Body of pancreas (tissue), 4 donors: Measurements from ENCODE around the gene ANKMY1. TPM values are rescaled to one million over a fixed set of nuclear protein-coding genes. Genes with fewer than 3 reads are reported as not detected.

Experiments used
- ATAC-seq: fragments of 150-250 bp; one replicate; pipeline ENCODE4 v1.9.1; 2016
- DNase-seq, 4 donors: peaks; one replicate each; pipeline ENCODE4 v3.0.0-alpha.2; 2019
- H3K27ac ChIP-seq, 4 donors: fragments of 200-600 bp; sonication (generic); 1 replicate in 3 of 4; 2 replicates in 1 of 4; pipeline versions ENCODE4 v1.5.1 to v1.6.1; 2016 to 2019; ENCODE audit warnings: mild to moderate bottlenecking in 1 of 4, mixed read lengths in 1 of 4, moderate library complexity in 1 of 4
- H3K27me3 ChIP-seq, 2 donors: fragments of 200-600 bp; sonication (generic); one replicate each; pipeline ENCODE4 v1.6.0; 2016; ENCODE audit warnings: mild to moderate bottlenecking in 1 of 2
- H3K36me3 ChIP-seq, 2 donors: fragments of 200-600 bp; sonication (generic); replicated peaks in 1 of 2; 2 replicates each; pipeline ENCODE4 v1.5.1; 2016; ENCODE audit warnings: low read depth in 2 of 2; ENCODE audit not compliant: insufficient read depth in 1 of 2
- H3K4me1 ChIP-seq: fragments of 200-600 bp; sonication (generic); one replicate; pipeline ENCODE4 v1.6.0; 2016
- H3K4me3 ChIP-seq, 2 donors: fragments of 200-600 bp; sonication (generic); 1 replicate in 1 of 2; 2 replicates in 1 of 2; pipeline ENCODE4 v1.5.1; 2016 to 2019
- H3K9me3 ChIP-seq, 3 donors: fragments of 200-600 bp; sonication (generic); 1 replicate in 2 of 3; 2 replicates in 1 of 3; pipeline ENCODE4 v1.5.1; 2016
- POLR2A ChIP-seq, 3 donors: fragments of 450-650 bp; IDR thresholded peaks; one replicate each; pipeline ENCODE4 v1.6.1; 2016; ENCODE audit warnings: antibody characterized with exemption in 3 of 3, mild to moderate bottlenecking in 2 of 3
- WGBS, 2 donors: methylation state at CpG; one replicate each; pipeline ENCODE4 v1.1.5; 2017; 5-methylcytosine and 5-hydroxymethylcytosine counted together
- intact Hi-C: fragments of 100-400 bp; cut with DNase I; formaldehyde crosslinking; loops from one replicate; pipeline ENCODE4 v1.15.1; 2023
- total RNA-seq, 2 donors: library from RNA; depleted of rRNA; stranded (reverse); fragments of >200 nt; gene quantifications; one replicate each; pipeline ENCODE4 v1.1.0, GENCODE V29; 2016
- TF ChIP-seq, protein P1 (sequence below), 7 experiments: fragments of 450-650 bp in 4 of 7; fragments of 200-600 bp in 3 of 7; sonication (generic) in 3 of 7; IDR thresholded peaks; one replicate each; pipeline ENCODE4 v1.5.1; 2016 to 2019; ENCODE audit warnings: antibody characterized with exemption in 7 of 7

ANKMY1 gene
- total RNA-seq, 2 donors from 2014 or later: 17.9 to 26.0 TPM

DNA sequence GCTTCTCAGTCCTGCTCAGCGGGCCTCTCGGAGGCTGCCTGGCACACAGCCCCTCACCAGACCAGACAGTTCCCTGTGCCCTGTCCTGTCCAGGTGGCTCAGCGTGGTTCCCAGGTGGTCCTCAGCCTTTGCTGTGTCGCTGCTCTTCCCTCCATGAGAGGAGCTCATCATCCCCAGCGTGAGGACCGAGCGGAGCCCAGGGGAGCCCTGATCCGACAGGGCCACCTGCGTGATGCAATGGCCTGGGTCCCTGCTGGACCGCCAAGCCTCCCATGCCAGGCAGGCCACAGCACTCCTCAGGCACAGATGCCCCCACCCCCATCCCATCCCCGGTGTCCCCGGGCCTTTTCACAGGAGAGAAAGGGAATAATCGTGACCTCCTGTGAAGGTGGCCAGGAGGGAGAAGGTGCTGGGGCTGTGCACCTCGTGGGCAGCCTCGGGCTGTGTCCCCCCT, 118.1 kb downstream of the ANKMY1 start:
- H3K27ac ChIP-seq: no peak overlapping the region
- H3K9me3 ChIP-seq: no peaks in the 10 kb centered on the region
- no peak for TF ChIP-seq POLR2A (IDR thresholded peaks at IDR 0.05)
- no peak overlapping the region for H3K4me3 ChIP-seq
- whole genome bisulfite sequencing, 2 donors: 77 to 78% methylated on average over 7 to 10 of the region's 15 CpGs
- DNase-seq (no peak), ATAC-seq (no peak)
- intact Hi-C loops: loop anchor here (2.0 to 10.0 kb wide), 2 partner anchors 209 to 295 kb away; partner anchors contain the start of gene OTOS
- no peaks in the 10 kb centered on the region for H3K36me3 ChIP-seq
- H3K27me3 ChIP-seq: no peaks in the 10 kb centered on the region
- H3K4me1 ChIP-seq: peaks cover 33% of the 10 kb centered on the region

DNA sequence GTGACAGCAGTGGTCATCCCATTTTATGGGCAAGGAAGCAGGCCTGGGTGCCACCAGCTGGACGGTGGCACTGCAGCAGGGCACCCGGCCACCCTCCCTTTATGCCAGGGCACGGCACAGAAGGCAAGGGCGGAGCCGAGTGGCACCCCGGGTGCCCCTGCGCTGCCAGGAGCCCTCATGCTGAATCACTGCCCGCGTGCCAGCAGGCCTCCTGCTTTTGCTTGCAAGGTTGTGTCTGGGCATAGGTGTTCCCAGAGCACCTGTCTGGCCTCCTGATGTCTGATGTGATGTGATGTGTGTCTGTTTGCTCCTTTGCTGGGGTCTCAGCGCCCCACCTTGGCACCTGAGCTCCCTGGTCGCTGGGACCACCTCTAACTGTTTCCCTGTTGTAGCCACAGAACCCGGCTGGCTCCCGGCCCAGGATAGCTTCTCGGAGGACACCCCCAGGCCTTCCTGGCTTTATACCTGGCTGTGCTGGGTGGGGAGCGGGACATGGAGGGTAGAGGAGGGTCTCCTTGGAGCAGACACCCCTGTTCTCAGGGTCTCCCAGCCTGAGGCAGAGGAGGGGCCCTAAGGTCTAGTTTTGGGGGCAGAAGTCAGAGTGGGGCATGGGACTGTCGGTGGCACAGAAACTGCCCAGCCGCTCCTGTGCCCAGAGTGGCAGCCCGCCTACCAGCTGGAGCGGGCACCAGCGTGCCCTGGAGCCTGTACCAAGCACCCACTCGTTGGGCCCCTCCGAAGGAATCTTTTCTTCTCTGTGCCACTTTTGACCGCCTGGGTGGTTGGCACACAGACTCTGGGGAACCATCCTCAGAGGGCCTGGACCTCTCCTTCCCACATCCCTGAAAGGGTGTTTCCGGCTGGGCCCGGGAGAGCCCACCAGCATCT, 118.7 kb downstream of the ANKMY1 start:
- TF ChIP-seq POLR2A (IDR thresholded peaks at IDR 0.05): no peak
- TF ChIP-seq, protein P1, sequence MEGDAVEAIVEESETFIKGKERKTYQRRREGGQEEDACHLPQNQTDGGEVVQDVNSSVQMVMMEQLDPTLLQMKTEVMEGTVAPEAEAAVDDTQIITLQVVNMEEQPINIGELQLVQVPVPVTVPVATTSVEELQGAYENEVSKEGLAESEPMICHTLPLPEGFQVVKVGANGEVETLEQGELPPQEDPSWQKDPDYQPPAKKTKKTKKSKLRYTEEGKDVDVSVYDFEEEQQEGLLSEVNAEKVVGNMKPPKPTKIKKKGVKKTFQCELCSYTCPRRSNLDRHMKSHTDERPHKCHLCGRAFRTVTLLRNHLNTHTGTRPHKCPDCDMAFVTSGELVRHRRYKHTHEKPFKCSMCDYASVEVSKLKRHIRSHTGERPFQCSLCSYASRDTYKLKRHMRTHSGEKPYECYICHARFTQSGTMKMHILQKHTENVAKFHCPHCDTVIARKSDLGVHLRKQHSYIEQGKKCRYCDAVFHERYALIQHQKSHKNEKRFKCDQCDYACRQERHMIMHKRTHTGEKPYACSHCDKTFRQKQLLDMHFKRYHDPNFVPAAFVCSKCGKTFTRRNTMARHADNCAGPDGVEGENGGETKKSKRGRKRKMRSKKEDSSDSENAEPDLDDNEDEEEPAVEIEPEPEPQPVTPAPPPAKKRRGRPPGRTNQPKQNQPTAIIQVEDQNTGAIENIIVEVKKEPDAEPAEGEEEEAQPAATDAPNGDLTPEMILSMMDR (IDR thresholded peaks at IDR 0.05): no peak
- Histone ChIP-seq H3K27ac (no peak overlapping the region), H3K36me3 (no peaks in the 10 kb centered on the region), H3K9me3 (no peaks in the 10 kb centered on the region), H3K4me1 (peaks cover 40% of the 10 kb centered on the region), H3K4me3 (no peak overlapping the region), H3K27me3 (no peaks in the 10 kb centered on the region)
- intact Hi-C loops: loop anchor here (2.0 kb wide), 1 partner anchor 208 kb away; no protein-coding TSS in a partner anchor
- DNase-seq (peak in 2 of 4 donors; percentile 10 to 12), ATAC-seq (no peak)
- 75 to 78% methylated on average over 9 to 21 of the region's 25 CpGs for WGBS, 2 donors

DNA sequence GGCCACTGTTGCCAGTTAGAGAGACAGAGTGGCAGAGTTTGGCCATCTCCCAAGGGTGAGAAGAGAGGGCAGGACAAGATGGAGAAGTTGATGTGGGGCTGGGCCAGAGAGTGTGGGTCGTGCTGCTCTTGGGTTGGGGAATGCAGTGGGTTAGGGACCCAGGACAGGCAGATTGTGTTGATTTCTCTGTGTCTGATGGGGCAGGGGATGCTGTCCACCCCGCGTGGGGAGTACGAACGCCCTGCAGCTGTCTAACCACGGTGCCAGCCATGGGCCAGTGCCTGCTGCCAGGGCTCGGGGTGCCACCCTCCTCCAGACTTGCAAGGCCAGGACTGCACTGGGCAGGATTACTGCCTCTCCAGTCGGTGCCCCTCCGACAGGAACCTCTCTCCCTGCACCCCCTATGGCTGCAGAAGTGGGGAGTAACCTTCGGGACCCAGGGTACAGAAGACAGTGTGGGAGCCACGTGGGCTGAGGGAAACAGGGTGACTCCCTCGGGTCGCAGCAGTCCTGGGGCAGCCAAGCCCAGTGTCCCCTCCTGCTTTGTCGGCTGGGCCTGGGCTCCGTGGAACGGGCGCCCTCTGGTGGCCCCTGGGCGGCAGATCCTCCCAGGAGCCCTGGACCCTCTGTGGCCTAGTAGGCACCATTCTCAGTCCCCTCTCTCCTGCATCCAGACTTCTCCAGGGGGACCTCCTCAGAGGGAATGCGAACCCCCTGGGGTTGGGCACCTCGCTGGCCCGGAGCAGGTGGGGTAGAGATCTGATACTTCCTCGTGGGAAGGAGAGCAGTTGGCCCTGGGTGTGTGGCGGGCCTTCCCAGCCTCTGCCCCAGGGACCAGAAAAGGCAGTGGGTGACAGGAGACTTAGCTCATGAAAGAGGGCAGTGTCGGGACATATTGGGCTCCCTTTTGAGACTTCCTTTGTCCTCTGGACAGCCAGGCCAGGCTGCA, 119.7 kb downstream of the ANKMY1 start:
- DNase-seq (peak; percentile 69 to 81 (median 76)), ATAC-seq (peak; percentile 29)
- Histone ChIP-seq H3K4me3 (no peak overlapping the region), H3K36me3 (no peaks in the 10 kb centered on the region), H3K9me3 (no peaks in the 10 kb centered on the region), H3K27ac (peak overlapping the region in 1 of 4 donors; percentile 32), H3K27me3 (no peaks in the 10 kb centered on the region), H3K4me1 (peaks cover 40% of the 10 kb centered on the region)
- 17 to 20% methylated on average over 7 to 24 of the region's 24 CpGs for whole genome bisulfite sequencing, 2 donors
- no peak for TF ChIP-seq POLR2A (IDR thresholded peaks at IDR 0.05)
- TF ChIP-seq, protein P1 (IDR thresholded peaks at IDR 0.05): peak; percentile 91 to 95 (median 93)
- intact Hi-C loops: loop anchor here (2.0 kb wide), 1 partner anchor 207 kb away; no protein-coding TSS in a partner anchor

DNA sequence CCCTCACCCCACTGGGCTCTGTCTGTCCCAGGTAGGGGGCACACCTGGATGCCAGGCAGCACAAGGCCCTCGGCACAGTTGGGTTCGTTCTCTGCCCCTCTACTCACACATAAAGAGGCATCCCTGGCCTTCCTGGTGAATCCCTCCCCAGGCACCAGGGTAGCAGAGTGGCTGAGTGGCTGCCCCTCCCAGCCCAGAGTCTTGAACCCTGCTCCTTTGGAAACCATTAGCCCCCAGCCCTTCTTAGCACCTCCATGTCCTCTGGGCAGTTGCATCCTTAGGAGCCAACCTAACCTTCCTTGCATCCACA, 120.3 kb downstream of the ANKMY1 start:
- DNase-seq: peak in 1 of 4 donors; percentile 4
- no peak overlapping the region for H3K4me3 ChIP-seq
- intact Hi-C loops: no loop called here
- peak overlapping the region in 1 of 4 donors; percentile 32 for H3K27ac ChIP-seq
- ATAC-seq: no peak
- H3K9me3 ChIP-seq: no peaks in the 10 kb centered on the region
- no peaks in the 10 kb centered on the region for H3K36me3 ChIP-seq
- no peaks in the 10 kb centered on the region for H3K27me3 ChIP-seq
- 83 to 100% methylated on average over 2 of the region's 2 CpGs for WGBS, 2 donors
- H3K4me1 ChIP-seq: peaks cover 40% of the 10 kb centered on the region
- no peak for TF ChIP-seq POLR2A (IDR thresholded peaks at IDR 0.05)
- TF ChIP-seq, protein P1 (IDR thresholded peaks at IDR 0.05): no peak
